Dermis microvascular lymphatic vessel endothelial cell (primary cell): ENCODE data around the gene OXT. TPM values are rescaled to one million over a fixed set of nuclear protein-coding genes. Genes with fewer than 3 reads are reported as not detected.
"Not testable (repeated sequence)": the region's sequence is repeated elsewhere in the genome, so short reads cannot be mapped to it uniquely, and the experiment has no call there.

Experiments
- DNase-seq, 2 donors: peaks; one replicate each; pipeline versions ENCODE4 v3.0.0 to v3.0.0-alpha.2; 2010; ENCODE audit warnings: low read depth in 2 of 2
- total RNA-seq: library from RNA; depleted of rRNA; stranded (reverse); fragments of >200 nt; gene quantifications from 2 replicates; pipeline ENCODE4 v1.2.1, GENCODE V29; 2014

OXT gene
- total RNA-seq, 1 donor from 2014 or later: not detected

- no peak for DNase-seq
Measured at GRCh38 chr20:3047486-3048419, 23.7 kb upstream of the OXT start.

- DNase-seq: no peak
Measured at GRCh38 chr20:3051385-3052019, 19.9 kb upstream of the OXT start.

DNA sequence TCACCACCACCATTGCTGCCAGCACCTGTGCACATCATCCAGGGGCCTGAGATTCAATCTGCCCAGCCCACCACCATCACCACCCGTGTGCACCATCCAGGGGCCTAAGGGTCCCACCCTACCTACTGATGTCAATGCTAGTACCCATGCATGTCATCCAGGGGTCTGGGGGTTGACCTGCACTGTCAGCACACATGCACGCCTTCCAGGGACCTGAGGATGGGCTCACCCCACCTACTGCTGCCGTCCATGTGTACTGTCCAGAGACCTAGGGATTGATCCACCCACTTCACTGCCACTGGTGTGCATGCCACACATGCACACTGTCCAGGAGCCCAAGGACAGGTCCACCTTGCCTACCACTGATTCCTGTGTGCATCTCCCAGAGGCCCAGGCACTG, 11.9 kb upstream of the OXT start:
- DNase-seq: no peak

- DNase-seq: not testable (repeated sequence)
Measured at GRCh38 chr20:3064119-3064518, 7.3 kb upstream of the OXT start.

DNA sequence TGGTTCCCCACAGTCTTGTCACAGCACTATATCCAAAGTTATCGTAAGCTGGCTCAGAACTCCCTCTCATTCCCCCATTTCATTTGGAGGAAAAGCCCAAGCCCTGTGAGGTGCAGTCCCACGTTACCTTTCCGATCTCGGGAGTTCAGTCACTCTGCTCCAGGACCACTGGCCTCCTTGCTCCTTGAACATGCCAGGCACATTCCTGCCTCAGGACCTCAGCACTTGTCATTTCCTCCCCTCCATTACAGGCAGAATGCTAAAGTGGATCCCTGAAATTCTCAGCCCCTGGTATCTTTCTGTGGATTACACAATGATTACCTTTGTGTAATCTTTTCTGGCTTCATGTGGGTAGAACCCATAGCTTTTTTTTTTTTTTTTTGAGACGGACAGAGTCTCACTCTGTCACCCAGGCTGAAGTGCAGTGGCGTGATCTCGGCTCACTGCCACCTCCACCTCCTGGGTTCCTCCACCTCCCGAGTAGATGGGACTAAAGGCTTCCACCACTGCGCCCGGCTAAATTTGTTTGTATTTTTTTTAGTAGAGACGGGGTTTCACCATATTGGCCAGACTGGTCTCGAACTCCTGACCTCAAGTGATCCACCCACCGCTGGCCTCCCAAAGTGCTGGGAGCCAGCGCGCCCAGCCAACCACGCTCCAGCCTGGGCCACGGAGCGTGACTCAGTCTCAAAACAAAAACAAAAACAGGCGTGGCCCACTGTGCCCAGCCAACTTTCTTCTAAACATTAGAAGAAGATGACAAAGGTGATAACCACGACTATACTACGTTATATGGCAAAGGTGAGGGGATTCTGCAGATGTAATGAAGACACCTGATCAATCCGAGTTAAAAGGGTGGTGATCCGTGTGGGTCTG, 4.0 kb upstream of the OXT start:
- DNase-seq: no peak

- DNase-seq: no peak
Measured at GRCh38 chr20:3068075-3068474, 3.3 kb upstream of the OXT start.

DNA sequence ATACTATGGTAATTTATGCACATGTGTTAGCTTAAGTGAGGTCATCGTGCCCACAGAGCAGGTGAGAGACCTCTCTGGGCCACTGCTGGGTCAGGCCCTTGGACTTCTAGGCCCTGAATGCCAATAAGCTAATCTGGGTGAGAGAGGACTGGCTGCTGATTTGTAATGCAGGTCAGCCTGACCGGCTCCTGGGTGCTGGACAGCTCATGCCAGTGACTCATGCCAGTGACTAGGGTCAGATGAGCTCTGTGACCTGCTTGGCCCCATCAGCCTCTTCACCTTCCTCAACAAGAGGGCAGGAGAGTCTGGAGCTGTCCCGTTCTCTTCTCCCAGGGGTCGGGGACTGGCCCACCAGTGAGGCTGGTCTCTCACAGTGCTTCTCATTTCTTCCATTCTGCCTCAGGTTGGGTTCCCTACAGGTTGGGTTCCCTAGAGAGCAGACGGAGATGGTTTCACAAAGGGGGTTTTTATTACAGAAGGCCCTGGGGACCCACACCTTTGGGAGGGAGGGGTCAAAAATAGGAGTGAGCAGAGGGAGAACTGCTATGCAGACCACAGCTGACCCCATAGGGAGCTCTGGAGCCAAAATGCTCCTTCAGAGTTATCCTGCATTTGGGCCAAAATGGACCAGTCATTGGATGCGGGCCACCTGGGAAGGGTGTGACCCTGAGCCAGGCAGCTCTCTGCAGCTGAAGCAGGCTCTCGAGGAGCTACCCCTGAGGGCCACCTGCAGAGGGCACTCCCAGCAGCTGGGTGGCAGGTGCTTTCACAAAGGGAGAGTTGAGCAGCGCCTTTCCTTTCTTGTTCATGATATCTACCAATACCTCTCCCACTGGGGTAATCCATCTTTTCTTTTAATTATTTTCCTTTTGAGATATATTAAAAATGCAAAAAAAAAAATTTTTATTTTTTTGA, 2.2 kb upstream of the OXT start:
- DNase-seq: no peak

- DNase-seq: no peak
Measured at GRCh38 chr20:3070725-3071124, 695 bp upstream of the OXT start.

- no peak for DNase-seq
Measured at GRCh38 chr20:3071266-3071609, 182 bp upstream of the OXT start.

DNA sequence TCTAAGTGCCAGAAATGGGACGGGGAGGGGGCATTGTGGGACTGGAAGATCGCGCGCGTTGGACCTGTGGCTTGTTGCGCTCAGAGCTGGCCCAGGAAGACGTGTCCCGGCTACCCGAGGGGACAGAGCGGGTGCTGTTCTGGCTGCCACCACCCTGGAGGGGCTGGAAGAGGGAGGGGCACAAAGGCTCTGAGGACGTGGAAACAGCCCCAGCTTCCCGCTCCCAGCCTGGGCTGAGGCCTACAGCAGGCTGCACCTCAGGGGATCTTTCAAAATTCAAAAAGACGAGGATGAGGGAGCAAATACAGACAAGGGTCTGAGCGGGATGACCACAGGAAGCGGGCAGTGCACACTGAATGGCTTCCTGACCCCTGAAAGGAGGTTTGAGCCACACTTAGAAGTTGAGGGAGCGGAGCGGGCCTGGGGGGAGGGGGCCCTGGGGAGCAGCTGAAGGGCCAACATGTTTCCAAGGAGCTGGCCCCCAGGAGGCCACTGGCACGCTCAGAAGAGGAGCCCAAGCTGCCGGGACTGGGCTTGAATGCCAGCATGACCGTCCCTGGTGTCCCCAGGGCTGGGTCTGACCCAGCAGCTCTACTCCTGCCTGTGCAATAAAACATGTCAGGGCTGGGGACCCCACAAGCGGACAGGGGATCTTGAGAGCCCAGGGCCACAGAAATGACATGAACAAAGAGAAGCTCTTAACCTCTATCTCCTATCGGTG, 1.3 kb downstream of the OXT start:
- DNase-seq: no peak

GRCh38 chr20:3073251-3073643, 1.8 kb downstream of the OXT start:
- not testable (repeated sequence) for DNase-seq

GRCh38 chr20:3074812-3075211, 3.4 kb downstream of the OXT start:
- no peak for DNase-seq

DNA sequence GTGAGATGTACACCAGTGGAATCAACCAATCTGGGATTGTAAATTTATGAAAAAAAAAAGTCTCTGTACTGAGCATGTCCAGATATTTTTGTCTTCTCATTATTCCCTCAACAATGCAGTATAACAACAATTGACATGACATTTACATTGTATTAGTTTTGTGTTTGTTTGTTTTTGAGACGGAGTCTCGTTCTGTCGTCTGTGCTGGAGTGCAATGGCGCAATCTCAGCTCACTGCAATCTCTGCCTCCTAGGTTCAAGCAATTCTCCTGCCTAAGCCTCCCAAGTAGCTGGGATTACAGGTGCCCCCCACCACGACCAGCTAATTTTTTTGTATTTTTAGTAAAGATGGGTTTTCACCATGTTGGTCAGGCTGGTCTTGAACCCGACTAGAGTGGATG, 3.9 kb downstream of the OXT start:
- not testable (repeated sequence) for DNase-seq

- DNase-seq: no peak
Measured at GRCh38 chr20:3077618-3078134, 6.3 kb downstream of the OXT start.

DNA sequence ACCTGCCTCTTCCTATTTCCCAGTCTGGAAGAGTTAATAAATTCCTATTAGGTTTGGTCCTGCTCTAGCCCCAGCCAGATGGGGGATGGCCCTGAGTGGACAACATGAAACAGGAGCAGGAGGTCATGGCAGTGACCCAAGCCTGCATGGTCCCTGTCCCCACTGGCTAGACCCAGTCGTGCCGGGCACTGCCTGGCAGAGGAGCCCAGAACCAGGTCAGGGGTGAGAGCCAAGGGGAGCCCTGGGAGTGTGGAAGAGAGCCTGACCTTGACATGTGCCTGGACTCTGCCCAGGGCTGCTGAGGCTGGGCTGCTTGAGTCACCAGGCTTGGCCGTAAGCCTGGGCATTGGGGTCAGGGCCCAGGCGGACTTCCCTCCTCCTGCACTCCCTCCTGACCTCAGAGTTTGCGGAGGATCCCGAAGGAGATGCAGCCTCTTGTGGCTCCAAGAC, 9.5 kb downstream of the OXT start:
- peak in 1 of 2 donors; percentile 31 for DNase-seq

- DNase-seq: no peak
Measured at GRCh38 chr20:3081641-3082040, 10.2 kb downstream of the OXT start.

GRCh38 chr20:3082306-3082951, 11.0 kb downstream of the OXT start:
- DNase-seq: no peak

GRCh38 chr20:3082955-3083952, 11.8 kb downstream of the OXT start:
- no peak for DNase-seq
